Colonic mucosa (tissue), 4 donors: ENCODE measurements around the gene PCGF3. TPM values are rescaled to one million over a fixed set of nuclear protein-coding genes. Genes with fewer than 3 reads are reported as not detected.

Experiments
- DNase-seq: peaks from one replicate; pipeline ENCODE4 v3.0.0-alpha.2; 2020
- H3K27ac ChIP-seq: fragments of 200-600 bp; one replicate; pipeline ENCODE4 v1.8.0; 2021
- H3K27me3 ChIP-seq: fragments of 200-600 bp; one replicate; pipeline ENCODE4 v1.8.0; 2021
- H3K36me3 ChIP-seq: fragments of 200-600 bp; one replicate; pipeline ENCODE4 v1.8.0; 2021
- H3K4me1 ChIP-seq: fragments of 200-600 bp; one replicate; pipeline ENCODE4 v1.8.0; 2021; ENCODE audit warnings: mild to moderate bottlenecking
- H3K4me3 ChIP-seq: fragments of 200-600 bp; one replicate; pipeline ENCODE4 v1.8.0; 2021
- H3K9ac ChIP-seq, 2 donors: one replicate each; pipeline ENCODE4 v1.7.0; 2013; ENCODE audit warnings: control low read depth in 2 of 2, low read depth in 2 of 2, low read length in 2 of 2
- H3K9me3 ChIP-seq: fragments of 200-600 bp; one replicate; pipeline ENCODE4 v1.8.0; 2021
- intact Hi-C: fragments of 100-400 bp; cut with DNase I; formaldehyde crosslinking; loops from one replicate; pipeline ENCODE4 v1.14.1; 2022
- total RNA-seq, 2 donors: library from RNA; stranded (reverse); fragmentation: NEBNext Ultra II Directional in 1 of 2; extraction: Animal tissue kit (Norgen Biotek cat#: 25700) in 1 of 2; gene quantifications; one replicate each; pipeline ENCODE4 v1.2.1, GENCODE V29; 2021
- TF ChIP-seq, protein P1 (sequence below): fragments of 200-600 bp; IDR thresholded peaks from one replicate; pipeline ENCODE4 v1.8.0; 2022; ENCODE audit warnings: antibody characterized with exemption, mild to moderate bottlenecking
- donor health status: healthy.
- donor health status: DM: no; HTN: no; CAD: no.
- donor health status: DM: no; HTN: no; CAD: no.

The PCGF3 gene
- total RNA-seq, 2 donors from 2014 or later, result 50.8 to 53.2 TPM

DNA sequence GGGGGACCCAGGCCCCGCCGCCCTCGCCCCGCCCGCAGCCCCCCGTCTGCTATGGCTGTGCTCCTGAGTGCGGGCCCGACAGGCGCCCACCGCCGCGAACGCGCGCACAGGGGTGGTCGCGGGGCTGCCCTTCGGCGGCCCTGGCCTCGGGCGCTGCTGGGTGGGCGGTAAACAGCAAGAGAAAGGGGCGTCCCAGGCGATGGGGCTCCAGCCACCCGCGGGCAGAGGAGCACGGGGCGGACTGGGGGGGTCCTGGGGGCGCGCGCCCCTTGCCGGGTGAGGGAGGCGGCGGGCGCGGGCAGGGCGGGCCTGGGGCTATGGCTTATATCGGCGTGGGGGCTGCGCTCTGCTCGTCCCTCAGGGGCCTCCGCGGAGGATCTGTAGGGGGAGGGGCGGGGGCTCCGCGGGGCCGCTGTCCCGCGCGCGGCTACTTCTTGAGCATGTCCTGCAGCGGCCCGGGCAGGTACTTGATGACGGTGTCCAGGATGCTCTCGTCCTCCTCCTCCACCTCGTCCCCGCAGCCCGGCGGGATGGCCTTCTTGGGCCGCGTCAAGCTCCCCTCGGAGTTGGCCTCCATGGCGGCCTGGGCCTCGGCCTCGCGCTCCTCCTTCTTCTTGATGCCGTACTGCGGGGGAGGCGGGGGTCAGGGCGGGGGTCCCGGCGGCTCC, 80.6 kb downstream of the PCGF3 start:
- H3K27ac ChIP-seq, result no peak overlapping the region
- no peaks in the 10 kb centered on the region for H3K9me3 ChIP-seq
- H3K27me3 ChIP-seq, result peaks cover 26% of the 10 kb centered on the region
- H3K4me3 ChIP-seq, result peak overlapping the region; percentile 13
- TF ChIP-seq, protein P1, sequence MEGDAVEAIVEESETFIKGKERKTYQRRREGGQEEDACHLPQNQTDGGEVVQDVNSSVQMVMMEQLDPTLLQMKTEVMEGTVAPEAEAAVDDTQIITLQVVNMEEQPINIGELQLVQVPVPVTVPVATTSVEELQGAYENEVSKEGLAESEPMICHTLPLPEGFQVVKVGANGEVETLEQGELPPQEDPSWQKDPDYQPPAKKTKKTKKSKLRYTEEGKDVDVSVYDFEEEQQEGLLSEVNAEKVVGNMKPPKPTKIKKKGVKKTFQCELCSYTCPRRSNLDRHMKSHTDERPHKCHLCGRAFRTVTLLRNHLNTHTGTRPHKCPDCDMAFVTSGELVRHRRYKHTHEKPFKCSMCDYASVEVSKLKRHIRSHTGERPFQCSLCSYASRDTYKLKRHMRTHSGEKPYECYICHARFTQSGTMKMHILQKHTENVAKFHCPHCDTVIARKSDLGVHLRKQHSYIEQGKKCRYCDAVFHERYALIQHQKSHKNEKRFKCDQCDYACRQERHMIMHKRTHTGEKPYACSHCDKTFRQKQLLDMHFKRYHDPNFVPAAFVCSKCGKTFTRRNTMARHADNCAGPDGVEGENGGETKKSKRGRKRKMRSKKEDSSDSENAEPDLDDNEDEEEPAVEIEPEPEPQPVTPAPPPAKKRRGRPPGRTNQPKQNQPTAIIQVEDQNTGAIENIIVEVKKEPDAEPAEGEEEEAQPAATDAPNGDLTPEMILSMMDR, result no peak
- H3K4me1 ChIP-seq, result peaks cover 28% of the 10 kb centered on the region
- no peaks in the 10 kb centered on the region for H3K36me3 ChIP-seq
- DNase-seq, result peak; percentile 26
- intact Hi-C loops, result no loop called here
- H3K9ac ChIP-seq, result peak overlapping the region in 1 of 2 donors; percentile 12

DNA sequence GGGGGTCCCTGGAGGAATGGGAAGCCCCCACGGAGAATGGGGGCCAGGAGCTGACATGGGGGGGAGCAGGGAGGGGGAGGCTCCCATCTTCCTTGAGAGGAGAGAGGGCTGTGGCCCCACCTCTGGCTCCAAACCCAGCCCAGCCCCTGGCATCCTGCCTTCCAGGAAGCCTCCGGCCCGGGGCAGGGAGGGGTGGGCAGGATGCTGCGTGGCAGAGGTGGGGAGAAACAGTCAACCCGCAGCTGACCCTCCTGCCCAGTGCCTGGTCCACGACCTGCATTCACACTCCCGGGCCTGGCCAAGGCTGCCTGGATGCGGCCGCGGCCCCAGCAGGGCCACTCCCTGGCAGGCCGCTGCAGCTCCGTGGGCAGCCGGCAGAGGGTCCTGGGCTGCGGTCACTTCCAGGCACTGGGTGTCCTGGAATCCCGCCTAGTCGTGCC, 81.2 kb downstream of the PCGF3 start:
- peaks cover 32% of the 10 kb centered on the region for H3K27me3 ChIP-seq
- no peak overlapping the region for H3K4me3 ChIP-seq
- no peak overlapping the region for H3K9ac ChIP-seq
- DNase-seq, result peak; percentile 66
- TF ChIP-seq, protein P1, result no peak
- no peaks in the 10 kb centered on the region for H3K36me3 ChIP-seq
- no peak overlapping the region for H3K27ac ChIP-seq
- H3K9me3 ChIP-seq, result no peaks in the 10 kb centered on the region
- intact Hi-C loops, result no loop called here
- H3K4me1 ChIP-seq, result peaks cover 31% of the 10 kb centered on the region

DNA sequence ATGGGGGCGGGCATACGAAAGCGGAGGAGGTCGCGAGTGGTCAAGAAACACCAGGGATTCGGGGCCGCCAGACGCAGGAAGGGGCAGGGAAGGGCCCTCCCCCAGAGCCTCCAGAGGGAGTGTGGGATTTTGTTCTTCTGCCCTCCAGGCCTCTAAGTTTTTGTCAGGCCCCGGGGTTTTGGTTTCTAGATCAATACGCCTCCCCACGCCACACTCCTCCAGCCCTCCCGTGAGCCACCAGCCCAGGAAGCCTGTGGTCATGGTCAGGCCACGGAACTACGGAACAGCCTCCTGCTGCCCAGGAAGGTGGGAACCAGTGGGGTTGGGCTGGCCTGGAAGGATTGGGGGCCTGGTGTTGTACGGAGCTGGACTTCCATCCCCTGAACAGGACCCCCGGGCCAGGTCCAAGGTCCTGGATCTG, 81.9 kb downstream of the PCGF3 start:
- Histone ChIP-seq H3K27ac (no peak overlapping the region), H3K36me3 (no peaks in the 10 kb centered on the region), H3K4me3 (no peak overlapping the region), H3K4me1 (peaks cover 30% of the 10 kb centered on the region), H3K27me3 (peaks cover 39% of the 10 kb centered on the region), H3K9me3 (no peaks in the 10 kb centered on the region), H3K9ac (no peak overlapping the region)
- TF ChIP-seq, protein P1, result no peak
- intact Hi-C loops, result no loop called here
- DNase-seq, result no peak

DNA sequence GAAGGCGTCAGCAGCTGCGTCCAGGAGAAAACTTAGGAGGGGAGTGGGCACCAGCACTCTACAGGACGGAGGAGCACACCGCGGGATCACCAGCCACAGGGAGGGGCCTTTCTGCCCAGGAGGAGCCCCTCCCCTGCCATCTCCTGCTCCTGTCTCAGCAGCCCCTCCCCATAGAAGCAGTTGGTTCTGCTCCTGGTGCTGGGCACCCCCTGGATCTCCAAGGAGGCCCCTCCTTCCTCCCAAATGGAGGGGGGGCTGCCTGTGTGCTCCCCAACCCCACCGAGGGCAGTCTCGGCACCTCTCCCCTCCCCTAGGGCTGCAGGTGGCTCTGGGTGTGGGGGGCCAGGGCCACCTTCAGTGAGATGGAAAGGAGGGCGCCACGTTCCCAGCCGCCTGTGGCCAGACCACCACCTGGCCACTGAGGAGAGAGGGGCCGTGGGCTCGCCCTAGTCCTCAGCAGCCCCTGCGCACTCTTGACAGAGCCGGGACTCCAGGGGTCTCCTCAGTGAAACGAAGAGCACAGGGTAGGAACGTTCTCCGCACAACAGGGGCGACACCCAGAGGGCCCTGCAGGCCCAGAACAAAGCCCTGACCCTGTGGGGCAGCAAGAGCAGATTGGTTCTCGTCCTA, 82.5 kb downstream of the PCGF3 start:
- Histone ChIP-seq H3K27ac (no peak overlapping the region), H3K36me3 (no peaks in the 10 kb centered on the region), H3K9me3 (no peaks in the 10 kb centered on the region), H3K4me3 (no peak overlapping the region), H3K27me3 (peaks cover 41% of the 10 kb centered on the region), H3K9ac (peak overlapping the region in 1 of 2 donors; percentile 2), H3K4me1 (peaks cover 26% of the 10 kb centered on the region)
- TF ChIP-seq, protein P1, result no peak
- no peak for DNase-seq
- intact Hi-C loops, result no loop called here

DNA sequence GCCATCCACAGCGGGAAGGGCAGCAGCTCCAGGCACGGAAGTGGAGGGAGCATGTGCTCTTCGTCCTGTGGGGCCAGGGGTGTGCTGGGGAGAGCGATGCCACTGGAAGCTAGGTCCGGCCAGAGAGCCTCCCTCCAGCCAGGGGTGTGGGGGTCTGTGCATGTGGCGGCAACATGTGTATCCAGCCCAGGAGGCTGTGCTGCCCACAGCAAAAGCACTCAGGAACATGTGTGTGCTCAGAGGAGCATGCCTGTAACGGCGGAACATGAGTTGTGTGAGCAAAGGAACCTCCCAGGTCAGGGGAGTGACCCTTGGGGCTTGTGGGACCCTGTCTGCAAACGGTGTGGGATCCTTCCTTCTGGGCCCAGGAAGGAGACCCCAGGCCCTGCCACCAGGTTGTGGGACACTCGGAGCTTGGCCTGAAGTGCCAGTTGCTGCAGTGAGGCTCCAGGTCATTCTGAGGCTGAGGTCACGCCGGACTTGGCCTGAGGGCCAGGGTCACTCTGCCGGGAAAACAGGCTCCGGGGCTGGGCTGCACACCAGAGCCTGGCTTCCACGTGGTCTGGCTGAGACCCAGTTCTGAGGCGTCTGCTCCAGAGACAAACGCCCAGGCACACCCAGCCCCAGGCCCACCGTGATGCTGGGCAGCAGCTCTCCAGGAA, 83.1 kb downstream of the PCGF3 start:
- Histone ChIP-seq H3K27ac (no peak overlapping the region), H3K4me1 (peaks cover 26% of the 10 kb centered on the region), H3K36me3 (no peaks in the 10 kb centered on the region), H3K9me3 (no peaks in the 10 kb centered on the region), H3K27me3 (peaks cover 45% of the 10 kb centered on the region), H3K9ac (no peak overlapping the region), H3K4me3 (no peak overlapping the region)
- intact Hi-C loops, result no loop called here
- peak; percentile 60 for DNase-seq
- TF ChIP-seq, protein P1, result no peak
